B cell (primary cell): Measurements from ENCODE around the gene CDS2. TPM values are rescaled to one million over a fixed set of nuclear protein-coding genes. Genes with fewer than 3 reads are reported as not detected.

Experiments
- ATAC-seq: fragments of 200-7000 bp; cut with Tn5 transposase; one replicate; pipeline ENCODE4 v1.10.0; 2021; ENCODE audit warnings: low read depth, mild to moderate bottlenecking, moderate number of reproducible peaks, moderate library complexity
- CTCF ChIA-PET: fragments of 350-600 bp; sonication (Branson Sonifier 250); formaldehyde crosslinking; loops from one replicate; lab custom pipeline; 2021; ENCODE audit warnings: antibody characterized with exemption, inconsistent platforms; lab: Charles Lee
- POLR2A ChIA-PET: fragments of 350-600 bp; sonication (Branson Sonifier 250); formaldehyde crosslinking; loops from one replicate; lab custom pipeline; 2021; ENCODE audit warnings: antibody characterized with exemption; lab: Charles Lee
- DNase-seq: peaks from one replicate; pipeline ENCODE4 v3.0.0; 2013
- H2AFZ ChIP-seq: 2 replicates; pipeline ENCODE4 v1.6.1; 2012; ENCODE audit warnings: mild to moderate bottlenecking, low read depth, low read length; ENCODE audit not compliant: insufficient read depth, poor library complexity, severe bottlenecking
- H3K27ac ChIP-seq, 2 donors: 1 replicate in 1 of 2; 2 replicates in 1 of 2; pipeline ENCODE4 v1.5.1; 2012 to 2013; ENCODE audit warnings: low read length in 2 of 2, mild to moderate bottlenecking in 2 of 2, moderate library complexity in 1 of 2
- H3K27me3 ChIP-seq, 4 experiments: fragments of 200-600 bp in 1 of 4; sonication (generic) in 1 of 4; replicated peaks in 1 of 4; 1 replicate in 2 of 4; 2 replicates in 2 of 4; pipeline versions ENCODE4 v1.6.1 to v1.7.0; 2013 to 2016; ENCODE audit warnings: low read length in 3 of 4, mild to moderate bottlenecking in 2 of 4, mixed read lengths in 1 of 4, moderate library complexity in 1 of 4; ENCODE audit not compliant: insufficient read depth in 4 of 4, control insufficient read depth in 3 of 4; ENCODE audit errors: control extremely low read depth in 1 of 4
- H3K36me3 ChIP-seq, 2 experiments: replicated peaks in 1 of 2; 1 replicate in 1 of 2; 2 replicates in 1 of 2; pipeline versions ENCODE4 v1.6.1 to v1.7.1; 2013; ENCODE audit warnings: low read length in 1 of 2; ENCODE audit not compliant: insufficient read depth in 2 of 2, control insufficient read depth in 1 of 2; ENCODE audit errors: control extremely low read depth in 1 of 2, extremely low read depth in 1 of 2
- H3K4me1 ChIP-seq, 2 donors: fragments of 200-600 bp in 1 of 2; sonication (generic) in 1 of 2; 1 replicate in 1 of 2; 2 replicates in 1 of 2; pipeline versions ENCODE4 v1.5.1 to v1.6.1; 2013 to 2017; ENCODE audit warnings: low read length in 2 of 2; ENCODE audit not compliant: control insufficient read depth in 2 of 2, insufficient read depth in 2 of 2
- H3K4me2 ChIP-seq: replicated peaks from 2 replicates; pipeline ENCODE3; 2012; ENCODE audit warnings: mild to moderate bottlenecking, low read depth, low read length; ENCODE audit not compliant: poor library complexity, severe bottlenecking
- H3K4me3 ChIP-seq, 5 experiments: fragments of 200-600 bp in 1 of 5; sonication (generic) in 1 of 5; 1 replicate in 3 of 5; 2 replicates in 2 of 5; pipeline versions ENCODE4 v1.5.1 to v1.7.0; 2011 to 2016; ENCODE audit warnings: low read length in 4 of 5, mild to moderate bottlenecking in 4 of 5, low read depth in 2 of 5, control low read depth in 1 of 5, moderate library complexity in 1 of 5; ENCODE audit not compliant: insufficient read depth in 1 of 5; ENCODE audit errors: control extremely low read depth in 1 of 5, extremely low read depth in 1 of 5
- H3K79me2 ChIP-seq: fragments of 200-600 bp; sonication (generic); one replicate; pipeline ENCODE4 v1.6.0; 2016; ENCODE audit warnings: low read length; ENCODE audit not compliant: control insufficient read depth, insufficient read depth
- H3K9ac ChIP-seq: fragments of 200-600 bp; sonication (generic); 2 replicates; pipeline ENCODE4 v1.6.1; 2017; ENCODE audit warnings: mild to moderate bottlenecking, low read length, moderate library complexity
- H3K9me3 ChIP-seq, 3 donors: one replicate each; pipeline versions ENCODE4 v1.6.1 to v1.7.1; 2013; ENCODE audit warnings: low read length in 2 of 3; ENCODE audit not compliant: control insufficient read depth in 2 of 3, insufficient read depth in 1 of 3; ENCODE audit errors: control extremely low read depth in 1 of 3
- H4K20me1 ChIP-seq: 2 replicates; pipeline ENCODE4 v1.6.0; 2012; ENCODE audit warnings: mild to moderate bottlenecking, low read length; ENCODE audit not compliant: insufficient read depth, control insufficient read depth, poor library complexity, severe bottlenecking
- H3K27ac Mint-ChIP-seq: one replicate; pipeline ENCODE4 v1.8.0; 2021; ENCODE audit warnings: mixed read lengths
- H3K27me3 Mint-ChIP-seq: one replicate; pipeline ENCODE4 v1.8.0; 2021; ENCODE audit warnings: mixed read lengths
- H3K4me1 Mint-ChIP-seq: one replicate; pipeline ENCODE4 v1.8.0; 2021; ENCODE audit warnings: mixed read lengths
- H3K4me3 Mint-ChIP-seq: one replicate; pipeline ENCODE4 v1.8.0; 2021; ENCODE audit warnings: mixed read lengths
- H3K9me3 Mint-ChIP-seq: one replicate; pipeline ENCODE4 v1.8.0; 2022; ENCODE audit warnings: mixed read lengths; ENCODE audit not compliant: insufficient read depth
- CTCF ChIP-seq: fragments of 200-600 bp; IDR thresholded peaks from one replicate; pipeline ENCODE4 v1.8.0; 2022; ENCODE audit warnings: antibody characterized with exemption, mild to moderate bottlenecking
- EZH2 ChIP-seq: IDR thresholded peaks from 2 replicates; pipeline ENCODE4 v1.6.1; 2012; ENCODE audit warnings: borderline replicate concordance, low read depth, mild to moderate bottlenecking, moderate library complexity, low read length; ENCODE audit not compliant: insufficient read depth, poor library complexity, severe bottlenecking
- WGBS: methylation state at CpG from one replicate; pipeline ENCODE4 v1.1.5; 2013; ENCODE audit warnings: missing lambda C conversion rate; ENCODE audit not compliant: insufficient coverage; 5-methylcytosine and 5-hydroxymethylcytosine counted together
- intact Hi-C: fragments of 100-400 bp; cut with micrococcal nuclease; formaldehyde crosslinking; loops from one replicate; pipeline ENCODE4 v1.10.0; 2022
- polyA minus RNA-seq: library from RNA; depleted of rRNA, polyadenylated mRNA; stranded (reverse); fragments of >200 nt; gene quantifications from 2 replicates; pipeline ENCODE4 v1.2.3, GENCODE V29; 2012
- polyA plus RNA-seq: library from polyadenylated mRNA; depleted of rRNA; stranded (reverse); fragments of >200 nt; gene quantifications from 2 replicates; pipeline ENCODE4 v1.2.3, GENCODE V29; 2012
- total RNA-seq, 2 donors: library from RNA; stranded (reverse); fragments of 120-200 nt in 1 of 2; gene quantifications; 1 replicate in 1 of 2; 2 replicates in 1 of 2; pipeline versions ENCODE4 v1.2.3 to v1.2.4, GENCODE V29; 2013 to 2022

CDS2 gene
- 48.6 and 49.4 TPM in 2 replicates for total RNA-seq
- 27.3 TPM for total RNA-seq (2013)
- 17.3 and 20.8 TPM in 2 replicates for polyA plus RNA-seq
- polyA minus RNA-seq = 23.1 and 43.3 TPM in 2 replicates

- Histone ChIP-seq H3K9me3 (no peaks in the 10 kb centered on the region), H3K36me3 (peaks cover 0 to 3% of the 10 kb centered on the region in 2 experiments), H3K27ac (peak within 1 kb of the TSS; percentile 98), H3K9ac (peak within 1 kb of the TSS; percentile 98), H3K27me3 (no peaks in the 10 kb centered on the region), H4K20me1 (peaks cover 20% of the 10 kb centered on the region), H3K79me2 (peaks cover 47% of the 10 kb centered on the region), H3K4me3 (peak within 1 kb of the TSS; percentile 79 to 91 (median 89)), H2AFZ (peak within 1 kb of the TSS; percentile 83), H3K4me2 (peak within 1 kb of the TSS; percentile 91), H3K4me1 (peaks cover 21 to 26% of the 10 kb centered on the region in 2 donors)
- CTCF ChIA-PET = interaction anchor here (0.7 to 6.8 kb wide), 24 partner anchors 10 to 1306 kb away, joined by 3 to 149 read pairs (median 4); no protein-coding TSS in a partner anchor
- H3K4me1 Mint-ChIP-seq = peaks cover 35% of the 10 kb centered on the region
- ATAC-seq (peak; percentile 86), DNase-seq (peak; percentile 100)
- POLR2A ChIA-PET = interaction anchor here (0.5 to 2.1 kb wide), 13 partner anchors 10 to 1359 kb away, joined by 3 to 13 read pairs (median 3); partner anchors contain the start of gene ADISSP
- no peaks in the 10 kb centered on the region for H3K9me3 Mint-ChIP-seq
- intact Hi-C loops = loop anchor here (1.0 to 5.0 kb wide), 8 partner anchors 7 to 1654 kb away; partner anchors contain the start of genes ATRN, PCNA and RNF24
- TF ChIP-seq CTCF (peak; percentile 69), EZH2 (no peak)
- no peaks in the 10 kb centered on the region for H3K27me3 Mint-ChIP-seq
- WGBS = under 1% methylated on average over 78 of the region's 78 CpGs
- peak within 1 kb of the TSS; percentile 94 for H3K27ac Mint-ChIP-seq
- peak within 1 kb of the TSS; percentile 88 for H3K4me3 Mint-ChIP-seq
These were observed at the start of gene CDS2 for GRCh38 chr20:5126512-5127203. TSS of gene CDS2 (plus strand) at chr20:5127008. CDS start at chr20:5127093, 85 bp downstream.
